Lung microvascular endothelial cell (primary cell): ENCODE measurements around the gene MTCH2. TPM values are rescaled to one million over a fixed set of nuclear protein-coding genes. Genes with fewer than 3 reads are reported as not detected.
A peak's percentile ranks its signal among the peaks of the same experiment; 100 is the strongest.

Experiments
- DNase-seq, 2 donors: peaks; one replicate each; pipeline versions ENCODE4 v3.0.0 to v3.0.0-alpha.2; 2010; ENCODE audit warnings: low read depth in 2 of 2
- total RNA-seq: library from RNA; depleted of rRNA; stranded (reverse); fragments of >200 nt; gene quantifications from 2 replicates; pipeline ENCODE4 v1.2.1, GENCODE V29; 2014

MTCH2 gene
- total RNA-seq, 1 donor from 2014 or later: 86.3 TPM

GRCh38 chr11:47591764-47592163 is 50.6 kb downstream of the MTCH2 start:
- peak; percentile 60 to 71 for DNase-seq

- DNase-seq: peak in 1 of 2 donors; percentile 21
Measured at GRCh38 chr11:47589977-47590861, 52.1 kb downstream of the MTCH2 start.

- DNase-seq: peak in 1 of 2 donors; percentile 37
Measured at GRCh38 chr11:47589584-47589976, 52.8 kb downstream of the MTCH2 start.

- DNase-seq: no peak
Measured at GRCh38 chr11:47589118-47589517, 53.2 kb downstream of the MTCH2 start.

- DNase-seq: no peak
Measured at GRCh38 chr11:47587723-47588326, 54.5 kb downstream of the MTCH2 start.

- no peak for DNase-seq
Measured at GRCh38 chr11:47587039-47587716, 55.2 kb downstream of the MTCH2 start.

GRCh38 chr11:47586098-47586855 is 56.1 kb downstream of the MTCH2 start, which contains the start of gene FAM180B:
Gene FAM180B, plus strand, starts transcription at chr11:47586678. Its CDS starts 91 bp downstream, at chr11:47586769.
- no peak for DNase-seq

- no peak for DNase-seq
Measured at GRCh38 chr11:47583844-47584243, 58.5 kb downstream of the MTCH2 start.

GRCh38 chr11:47578524-47579494 is 63.5 kb downstream of the MTCH2 start, which contains the start of the genes KBTBD4 and NDUFS3:
Gene KBTBD4, minus strand, starts transcription at chr11:47578970. Its CDS starts 19 bp downstream, at chr11:47578951.
Gene NDUFS3, plus strand, starts transcription at chr11:47579074. Its CDS starts 18 bp downstream, at chr11:47579092.
- DNase-seq: peak; percentile 89 to 90

GRCh38 chr11:47577460-47578041 is 64.8 kb downstream of the MTCH2 start:
- DNase-seq: no peak

- DNase-seq: no peak
Measured at GRCh38 chr11:47573321-47573720, 69.0 kb downstream of the MTCH2 start.

- DNase-seq: peak; percentile 7 to 29
Measured at GRCh38 chr11:47572715-47573255, 69.6 kb downstream of the MTCH2 start.

GRCh38 chr11:47571895-47572294 is 70.5 kb downstream of the MTCH2 start:
- peak in 1 of 2 donors; percentile 26 for DNase-seq

- no peak for DNase-seq
Measured at GRCh38 chr11:47571357-47571729, 71.0 kb downstream of the MTCH2 start.

GRCh38 chr11:47570651-47571356 is 71.6 kb downstream of the MTCH2 start:
- DNase-seq: no peak

- no peak for DNase-seq
Measured at GRCh38 chr11:47569646-47570045, 72.7 kb downstream of the MTCH2 start.
